HCT116 (cell line): Measurements from ENCODE around the gene CCNJL. TPM values are rescaled to one million over a fixed set of nuclear protein-coding genes. Genes with fewer than 3 reads are reported as not detected.

ENCODE experiments used
- ATAC-seq: fragments of 200-7000 bp; cut with Tn5 transposase; 2 replicates; pipeline ENCODE4 v1.9.1; 2020; ENCODE audit warnings: mild to moderate bottlenecking, moderate library complexity
- BruUV-seq: library from RNA; stranded (reverse); fragments of 400-500 nt; replicated peaks from 2 replicates; lab custom pipeline; 2021; lab: Mats Ljungman, UMichigan
- CTCF ChIA-PET: fragments of 300-600 bp; sonication (Branson Sonifier 250); formaldehyde crosslinking; loops from one replicate; lab custom pipeline; 2021; ENCODE audit warnings: antibody characterized with exemption; lab: Charles Lee
- POLR2A ChIA-PET: fragments of 300-600, 350-600 bp; sonication (Branson Sonifier 250); formaldehyde crosslinking; loops from one replicate; lab custom pipeline; 2021; ENCODE audit warnings: antibody characterized with exemption; lab: Charles Lee
- RAD21 ChIA-PET, 2 experiments: fragments of 300-600 bp; sonication (Branson Sonifier 250); formaldehyde crosslinking; loops; one replicate each; lab custom pipeline; 2023; ENCODE audit warnings: low total read pairs in 2 of 2; ENCODE audit not compliant: uncharacterized antibody in 2 of 2, unreplicated experiment in 2 of 2, low non-redundant PET in 1 of 2; lab: Charles Lee
- DNase-seq: peaks from one replicate; pipeline ENCODE4 v3.0.0-alpha.2; 2010; ENCODE audit warnings: low read depth, low spot score
- H2AFZ ChIP-seq: fragments of 200-600 bp; shearing (Covaris generic), sonication (generic); 2 replicates; pipeline ENCODE4 v1.6.1; 2017; ENCODE audit warnings: low read depth, mixed run types, mixed read lengths, antibody characterized with exemption, low read length; ENCODE audit not compliant: poor library complexity, severe bottlenecking
- H3K27ac ChIP-seq: 2 replicates; pipeline ENCODE4 v1.5.1; 2012; ENCODE audit warnings: low read depth, low read length
- H3K27me3 ChIP-seq: fragments of 200-600 bp; sonication (generic); 2 replicates; pipeline ENCODE4 v1.6.1; 2016; ENCODE audit warnings: mixed run types, low read length, mixed read lengths; ENCODE audit not compliant: insufficient read depth
- H3K36me3 ChIP-seq, 2 experiments: fragments of 200-500 bp in 1 of 2; fragments of 200-600 bp in 1 of 2; sonication (Bioruptor generic) in 1 of 2; sonication (generic) in 1 of 2; 2 replicates each; pipeline versions ENCODE4 v1.5.1 to v1.6.1; 2014 to 2016; ENCODE audit warnings: low read length in 2 of 2, inconsistent platforms in 1 of 2, mixed read lengths in 1 of 2, mixed run types in 1 of 2; ENCODE audit not compliant: insufficient read depth in 2 of 2, control insufficient read depth in 1 of 2
- H3K4me1 ChIP-seq, 2 experiments: fragments of 200-600 bp in 1 of 2; sonication (generic) in 1 of 2; 2 replicates each; pipeline versions ENCODE4 v1.5.1 to v1.6.1; 2012 to 2017; ENCODE audit warnings: low read length in 2 of 2, inconsistent platforms in 1 of 2, mild to moderate bottlenecking in 1 of 2, mixed read lengths in 1 of 2, mixed run types in 1 of 2, moderate library complexity in 1 of 2; ENCODE audit not compliant: insufficient read depth in 2 of 2, control insufficient read depth in 1 of 2
- H3K4me2 ChIP-seq: fragments of 200-600 bp; sonication (generic); 2 replicates; pipeline ENCODE4 v1.6.1; 2017; ENCODE audit warnings: mixed run types, low read length, mixed read lengths
- H3K4me3 ChIP-seq, 2 experiments: fragments of 200-600 bp in 1 of 2; sonication (generic) in 1 of 2; replicated peaks in 1 of 2; 2 replicates each; pipeline ENCODE4 v1.5.1; 2011 to 2016; ENCODE audit warnings: low read length in 2 of 2, control low read depth in 1 of 2, low read depth in 1 of 2, mild to moderate bottlenecking in 1 of 2, mixed read lengths in 1 of 2, mixed run types in 1 of 2
- H3K79me2 ChIP-seq: fragments of 200-600 bp; sonication (generic); 2 replicates; pipeline ENCODE4 v1.6.1; 2017; ENCODE audit warnings: mild to moderate bottlenecking, mixed run types, low read length, moderate library complexity, mixed read lengths; ENCODE audit not compliant: insufficient read depth
- H3K9ac ChIP-seq: fragments of 200-600 bp; sonication (generic); 2 replicates; pipeline ENCODE4 v1.6.1; 2016; ENCODE audit warnings: low read length, mixed read lengths
- H3K9me2 ChIP-seq: fragments of 200-600 bp; sonication (generic), shearing (Covaris generic); 2 replicates; pipeline ENCODE4 v1.6.1; 2017; ENCODE audit warnings: mixed run types, mild to moderate bottlenecking, moderate library complexity; ENCODE audit not compliant: insufficient read depth
- H3K9me3 ChIP-seq, 2 experiments: fragments of 200-500 bp in 1 of 2; fragments of 200-600 bp in 1 of 2; sonication (Bioruptor generic) in 1 of 2; sonication (generic) in 1 of 2; 2 replicates each; pipeline ENCODE4 v1.6.1; 2014 to 2017; ENCODE audit warnings: low read length in 2 of 2, mixed read lengths in 2 of 2, inconsistent platforms in 1 of 2, low read depth in 1 of 2, mild to moderate bottlenecking in 1 of 2, mixed run types in 1 of 2, moderate library complexity in 1 of 2; ENCODE audit not compliant: control insufficient read depth in 1 of 2, insufficient read depth in 1 of 2
- H4K20me1 ChIP-seq: fragments of 200-600 bp; sonication (generic), shearing (Covaris generic); 2 replicates; pipeline ENCODE4 v1.6.1; 2017; ENCODE audit warnings: mixed run types, mild to moderate bottlenecking, moderate library complexity; ENCODE audit not compliant: insufficient read depth
- CEBPB ChIP-seq: IDR thresholded peaks from 2 replicates; pipeline ENCODE4 v1.6.1; 2012; ENCODE audit warnings: low read depth
- ELF1 ChIP-seq: IDR thresholded peaks from 2 replicates; pipeline ENCODE4 v1.6.1; 2012; ENCODE audit warnings: low read depth, borderline replicate concordance
- POLR2A ChIP-seq: IDR thresholded peaks from 2 replicates; pipeline ENCODE4 v1.7.0; 2011; ENCODE audit warnings: borderline replicate concordance; ENCODE audit not compliant: insufficient read depth, insufficient read length; ENCODE audit errors: extremely low read depth
- RAD21 ChIP-seq: IDR thresholded peaks from 2 replicates; pipeline ENCODE4 v1.6.1; 2012; ENCODE audit warnings: low read depth, mild to moderate bottlenecking
- ZNF274 ChIP-seq: fragments of 200-500 bp; sonication (Bioruptor generic); IDR thresholded peaks from 2 replicates; pipeline ENCODE4 v1.6.1; 2014; ENCODE audit warnings: mild to moderate bottlenecking, low read depth, low read length, inconsistent platforms
- intact Hi-C: fragments of 100-400 bp; cut with micrococcal nuclease; formaldehyde crosslinking; loops from 2 replicates; pipeline ENCODE4 v1.10.0; 2022
- total RNA-seq: library from RNA; stranded (reverse); gene quantifications from one replicate; pipeline ENCODE4 v1.2.1, GENCODE V29; 2021; ENCODE audit not compliant: unreplicated experiment
- TF ChIP-seq, protein P1 (sequence below): IDR thresholded peaks from 2 replicates; pipeline ENCODE4 v1.6.1; 2012; ENCODE audit warnings: low read depth
- TF ChIP-seq, protein P2 (sequence below), 3 experiments: fragments of 200-600 bp in 1 of 3; sonication (generic) in 1 of 3; IDR thresholded peaks in 2 of 3; conservative IDR thresholded peaks in 1 of 3; 2 replicates each; pipeline ENCODE4 v1.5.1; 2012 to 2017; ENCODE audit warnings: low read depth in 2 of 3, low read length in 2 of 3, antibody characterized with exemption in 1 of 3, borderline replicate concordance in 1 of 3, control low read depth in 1 of 3, mild to moderate bottlenecking in 1 of 3, mixed read lengths in 1 of 3, mixed run types in 1 of 3, moderate library complexity in 1 of 3; ENCODE audit not compliant: insufficient read depth in 1 of 3

The CCNJL gene
- total RNA-seq, 1 experiment from 2014 or later: 2.9 TPM

DNA sequence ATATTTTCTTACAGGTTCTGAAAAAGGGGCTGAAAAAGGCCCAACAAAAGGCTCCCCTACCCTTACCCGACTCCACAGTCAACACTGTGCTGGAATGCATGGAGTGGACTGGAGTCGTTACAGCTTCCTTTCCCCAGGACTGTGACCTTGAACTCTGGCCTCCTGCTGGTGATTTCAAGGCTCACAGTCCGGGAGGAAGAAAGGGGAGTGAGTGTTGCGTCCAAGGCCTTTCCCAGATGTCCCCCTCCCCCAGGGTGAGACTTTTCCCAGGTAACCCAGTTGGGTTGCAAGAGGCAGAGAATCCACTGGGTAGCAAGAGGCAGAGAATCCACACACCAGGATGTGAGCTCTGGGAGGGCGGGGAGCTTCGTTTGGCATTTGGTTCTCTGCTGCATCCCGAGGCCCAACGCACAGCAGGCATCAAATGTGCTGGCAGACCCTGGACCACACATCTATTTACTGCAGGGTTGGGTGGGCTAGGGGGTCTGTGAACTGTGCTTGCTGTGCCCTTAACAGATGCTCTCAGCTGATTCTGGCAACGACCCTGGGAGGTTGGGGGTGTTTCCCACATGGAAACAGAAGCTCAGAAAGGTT, 45.5 kb downstream of the CCNJL start:
- BruUV-seq: no TSS peak

DNA sequence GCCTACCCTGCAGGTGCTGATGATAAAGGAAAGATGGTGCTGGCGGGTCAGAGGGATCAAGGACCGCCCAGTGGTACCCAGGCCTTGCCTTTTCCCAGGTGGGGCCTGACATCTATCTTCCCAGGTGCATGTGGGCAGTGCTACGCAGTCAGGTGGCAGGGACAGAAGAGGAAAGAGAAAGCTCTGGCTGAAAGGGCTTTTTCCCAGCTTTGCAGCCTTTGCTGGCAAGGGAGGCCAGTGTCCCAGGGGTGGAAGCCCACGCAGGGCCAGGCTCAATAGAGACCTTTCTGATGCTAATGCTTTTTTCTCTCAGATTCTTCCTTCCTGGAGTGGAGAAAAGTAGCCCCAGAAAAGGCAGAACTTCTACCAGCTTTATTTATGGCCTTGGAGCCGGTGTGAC, 46.3 kb downstream of the CCNJL start:
- DNase-seq (no peak), ATAC-seq (no peak)
- no TSS peak for BruUV-seq
- CTCF ChIA-PET: interaction anchor here (0.7 kb wide), 1 partner anchor 25 kb away, joined by 3 read pairs; no protein-coding TSS in a partner anchor
- H3K36me3 ChIP-seq: no peaks in the 10 kb centered on the region
- no peaks in the 10 kb centered on the region for H3K27me3 ChIP-seq
- no peak overlapping the region for H2AFZ ChIP-seq
- no peak overlapping the region for H3K9ac ChIP-seq
- no peak overlapping the region for H3K4me3 ChIP-seq
- H3K4me1 ChIP-seq: no peaks in the 10 kb centered on the region
- H3K4me2 ChIP-seq: no peak overlapping the region
- no peaks in the 10 kb centered on the region for H4K20me1 ChIP-seq
- no peaks in the 10 kb centered on the region for H3K79me2 ChIP-seq
- POLR2A ChIA-PET: no interaction called here
- intact Hi-C loops: no loop called here
- no peak overlapping the region for H3K27ac ChIP-seq
- H3K9me3 ChIP-seq: no peaks in the 10 kb centered on the region
- no peaks in the 10 kb centered on the region for H3K9me2 ChIP-seq
- RAD21 ChIA-PET: interaction anchor here in 1 of 2 experiments (0.7 kb wide), 1 partner anchor 35 kb away, joined by 3 read pairs; no protein-coding TSS in a partner anchor
- TF ChIP-seq POLR2A (no peak), ELF1 (no peak), ZNF274 (no peak), RAD21 (no peak), CEBPB (no peak)
- TF ChIP-seq, protein P1, sequence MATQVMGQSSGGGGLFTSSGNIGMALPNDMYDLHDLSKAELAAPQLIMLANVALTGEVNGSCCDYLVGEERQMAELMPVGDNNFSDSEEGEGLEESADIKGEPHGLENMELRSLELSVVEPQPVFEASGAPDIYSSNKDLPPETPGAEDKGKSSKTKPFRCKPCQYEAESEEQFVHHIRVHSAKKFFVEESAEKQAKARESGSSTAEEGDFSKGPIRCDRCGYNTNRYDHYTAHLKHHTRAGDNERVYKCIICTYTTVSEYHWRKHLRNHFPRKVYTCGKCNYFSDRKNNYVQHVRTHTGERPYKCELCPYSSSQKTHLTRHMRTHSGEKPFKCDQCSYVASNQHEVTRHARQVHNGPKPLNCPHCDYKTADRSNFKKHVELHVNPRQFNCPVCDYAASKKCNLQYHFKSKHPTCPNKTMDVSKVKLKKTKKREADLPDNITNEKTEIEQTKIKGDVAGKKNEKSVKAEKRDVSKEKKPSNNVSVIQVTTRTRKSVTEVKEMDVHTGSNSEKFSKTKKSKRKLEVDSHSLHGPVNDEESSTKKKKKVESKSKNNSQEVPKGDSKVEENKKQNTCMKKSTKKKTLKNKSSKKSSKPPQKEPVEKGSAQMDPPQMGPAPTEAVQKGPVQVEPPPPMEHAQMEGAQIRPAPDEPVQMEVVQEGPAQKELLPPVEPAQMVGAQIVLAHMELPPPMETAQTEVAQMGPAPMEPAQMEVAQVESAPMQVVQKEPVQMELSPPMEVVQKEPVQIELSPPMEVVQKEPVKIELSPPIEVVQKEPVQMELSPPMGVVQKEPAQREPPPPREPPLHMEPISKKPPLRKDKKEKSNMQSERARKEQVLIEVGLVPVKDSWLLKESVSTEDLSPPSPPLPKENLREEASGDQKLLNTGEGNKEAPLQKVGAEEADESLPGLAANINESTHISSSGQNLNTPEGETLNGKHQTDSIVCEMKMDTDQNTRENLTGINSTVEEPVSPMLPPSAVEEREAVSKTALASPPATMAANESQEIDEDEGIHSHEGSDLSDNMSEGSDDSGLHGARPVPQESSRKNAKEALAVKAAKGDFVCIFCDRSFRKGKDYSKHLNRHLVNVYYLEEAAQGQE: no peak
- TF ChIP-seq, protein P2, sequence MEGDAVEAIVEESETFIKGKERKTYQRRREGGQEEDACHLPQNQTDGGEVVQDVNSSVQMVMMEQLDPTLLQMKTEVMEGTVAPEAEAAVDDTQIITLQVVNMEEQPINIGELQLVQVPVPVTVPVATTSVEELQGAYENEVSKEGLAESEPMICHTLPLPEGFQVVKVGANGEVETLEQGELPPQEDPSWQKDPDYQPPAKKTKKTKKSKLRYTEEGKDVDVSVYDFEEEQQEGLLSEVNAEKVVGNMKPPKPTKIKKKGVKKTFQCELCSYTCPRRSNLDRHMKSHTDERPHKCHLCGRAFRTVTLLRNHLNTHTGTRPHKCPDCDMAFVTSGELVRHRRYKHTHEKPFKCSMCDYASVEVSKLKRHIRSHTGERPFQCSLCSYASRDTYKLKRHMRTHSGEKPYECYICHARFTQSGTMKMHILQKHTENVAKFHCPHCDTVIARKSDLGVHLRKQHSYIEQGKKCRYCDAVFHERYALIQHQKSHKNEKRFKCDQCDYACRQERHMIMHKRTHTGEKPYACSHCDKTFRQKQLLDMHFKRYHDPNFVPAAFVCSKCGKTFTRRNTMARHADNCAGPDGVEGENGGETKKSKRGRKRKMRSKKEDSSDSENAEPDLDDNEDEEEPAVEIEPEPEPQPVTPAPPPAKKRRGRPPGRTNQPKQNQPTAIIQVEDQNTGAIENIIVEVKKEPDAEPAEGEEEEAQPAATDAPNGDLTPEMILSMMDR (IDR thresholded peaks at IDR 0.05 in 2 of 3, conservative IDR thresholded peaks at IDR 0.05 in 1 of 3; ENCODE audit: borderline replicate concordance in 1 of 3, insufficient read depth in 1 of 3, low read depth in 2 of 3, low read length in 2 of 3): no peak

More for the DNA sequence above, 45.5 kb downstream of the CCNJL start:
- Histone ChIP-seq H4K20me1 (no peaks in the 10 kb centered on the region), H3K27ac (no peak overlapping the region), H3K27me3 (no peaks in the 10 kb centered on the region), H3K4me2 (no peak overlapping the region), H3K9me3 (no peaks in the 10 kb centered on the region), H3K9ac (no peak overlapping the region), H3K9me2 (no peaks in the 10 kb centered on the region), H3K4me1 (no peaks in the 10 kb centered on the region), H3K4me3 (no peak overlapping the region), H3K36me3 (no peaks in the 10 kb centered on the region), H3K79me2 (no peaks in the 10 kb centered on the region), H2AFZ (no peak overlapping the region)
- CTCF ChIA-PET: interaction anchor here (1.0 kb wide), 1 partner anchor 78 kb away, joined by 3 read pairs; no protein-coding TSS in a partner anchor
- POLR2A ChIA-PET: no interaction called here
- TF ChIP-seq CEBPB: no peak
- TF ChIP-seq, protein P2 (IDR thresholded peaks at IDR 0.05 in 2 of 3, conservative IDR thresholded peaks at IDR 0.05 in 1 of 3; ENCODE audit: borderline replicate concordance in 1 of 3, insufficient read depth in 1 of 3, low read depth in 2 of 3, low read length in 2 of 3): 0 out of 6 replicates have a peak, but pooled peaks of 1 of the 3 experiments have one; percentile 8
- DNase-seq: no peak
- intact Hi-C loops: no loop called here
- ATAC-seq: no peak
- RAD21 ChIA-PET: no interaction called here
